Measurements from ENCODE around the gene SFT2D3.

GRCh38 chr2:127705391-127706065, 4.2 kb downstream of the SFT2D3 start:
- TF ChIP-seq POLR2A (IDR thresholded peaks at IDR 0.05) (no peak), CTCF (IDR thresholded peaks at IDR 0.05) (no peak)

Data from body of pancreas (tissue), 4 donors.